ENCODE data around the gene BTF3L4.
A peak's percentile ranks its signal among the peaks of the same experiment; 100 is the strongest.

Gene BTF3L4

DNA sequence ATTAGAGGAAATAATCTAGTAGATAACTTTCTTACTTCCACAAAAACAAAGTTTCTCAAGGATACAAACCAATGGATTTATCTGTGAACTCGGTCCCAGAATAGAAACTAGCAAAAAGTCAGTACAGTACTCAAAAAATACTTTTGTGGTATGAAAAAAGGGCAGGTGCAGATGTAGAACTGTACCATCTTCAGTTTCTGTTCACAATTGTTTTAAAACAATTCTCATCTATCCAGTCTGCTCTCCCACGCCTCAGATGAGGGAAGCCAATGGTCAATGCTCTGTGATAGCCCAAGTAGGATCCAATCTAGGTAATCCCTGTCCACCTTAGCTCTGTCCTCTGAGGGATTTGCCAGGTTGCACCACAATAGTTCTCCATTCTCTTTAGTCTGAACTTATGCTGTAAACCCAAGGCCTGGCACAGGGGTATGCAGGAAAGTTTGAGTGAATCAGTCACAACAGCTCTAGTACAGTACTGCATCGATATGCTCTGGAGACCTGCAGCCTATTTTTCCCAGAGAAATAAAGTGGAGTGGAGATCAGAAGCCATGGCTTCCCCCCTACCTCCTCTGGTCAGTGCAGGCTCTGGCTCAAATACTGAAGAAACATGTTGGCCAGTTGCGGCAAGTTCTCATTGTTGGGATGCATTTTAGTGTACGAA lies 23.8 kb upstream of the BTF3L4 start:
- peaks cover 43% of the 10 kb centered on the region for H3K79me2 ChIP-seq (ENCODE audit: insufficient read depth, low read length)
- TF ChIP-seq, protein P1, sequence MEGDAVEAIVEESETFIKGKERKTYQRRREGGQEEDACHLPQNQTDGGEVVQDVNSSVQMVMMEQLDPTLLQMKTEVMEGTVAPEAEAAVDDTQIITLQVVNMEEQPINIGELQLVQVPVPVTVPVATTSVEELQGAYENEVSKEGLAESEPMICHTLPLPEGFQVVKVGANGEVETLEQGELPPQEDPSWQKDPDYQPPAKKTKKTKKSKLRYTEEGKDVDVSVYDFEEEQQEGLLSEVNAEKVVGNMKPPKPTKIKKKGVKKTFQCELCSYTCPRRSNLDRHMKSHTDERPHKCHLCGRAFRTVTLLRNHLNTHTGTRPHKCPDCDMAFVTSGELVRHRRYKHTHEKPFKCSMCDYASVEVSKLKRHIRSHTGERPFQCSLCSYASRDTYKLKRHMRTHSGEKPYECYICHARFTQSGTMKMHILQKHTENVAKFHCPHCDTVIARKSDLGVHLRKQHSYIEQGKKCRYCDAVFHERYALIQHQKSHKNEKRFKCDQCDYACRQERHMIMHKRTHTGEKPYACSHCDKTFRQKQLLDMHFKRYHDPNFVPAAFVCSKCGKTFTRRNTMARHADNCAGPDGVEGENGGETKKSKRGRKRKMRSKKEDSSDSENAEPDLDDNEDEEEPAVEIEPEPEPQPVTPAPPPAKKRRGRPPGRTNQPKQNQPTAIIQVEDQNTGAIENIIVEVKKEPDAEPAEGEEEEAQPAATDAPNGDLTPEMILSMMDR (IDR thresholded peaks at IDR 0.05; ENCODE audit: insufficient read depth, low read length, poor library complexity, severe bottlenecking): no peak
- TF ChIP-seq EZH2phosphoT487 (conservative IDR thresholded peaks at IDR 0.05; ENCODE audit: low read length): no peak
- peaks cover 20% of the 10 kb centered on the region for H3F3A ChIP-seq (ENCODE audit: insufficient read depth)
- H3K36me3 ChIP-seq (ENCODE audit: low read length): peaks cover 9% of the 10 kb centered on the region; the same call in 1 of the 2 replicates
- H2AFZ ChIP-seq (ENCODE audit: low read depth, low read length, severe bottlenecking): no peak overlapping the region
- H4K20me1 ChIP-seq (ENCODE audit: low read depth, low read length): peaks cover 15% of the 10 kb centered on the region; the same call in 1 of the 2 replicates
- H3K9me2 ChIP-seq (replicated peaks; ENCODE audit: insufficient read depth, low read length): no peaks in the 10 kb centered on the region
- peak overlapping the region; percentile 81 for H3K4me2 ChIP-seq (ENCODE audit: low read depth, low read length, poor library complexity, severe bottlenecking)
- H3K4me3 ChIP-seq (ENCODE audit: insufficient read depth, low read length, poor library complexity, severe bottlenecking): peak overlapping the region; percentile 84
- H3K9me3 ChIP-seq (ENCODE audit: insufficient read depth, low read length): no peaks in the 10 kb centered on the region
- H3K27ac ChIP-seq (ENCODE audit: low read depth, low read length): peak overlapping the region; percentile 49
- no peaks in the 10 kb centered on the region for H3K27me3 ChIP-seq (ENCODE audit: low read length)
- peak overlapping the region; percentile 79 for H3K9ac ChIP-seq (ENCODE audit: low read length)

DNA sequence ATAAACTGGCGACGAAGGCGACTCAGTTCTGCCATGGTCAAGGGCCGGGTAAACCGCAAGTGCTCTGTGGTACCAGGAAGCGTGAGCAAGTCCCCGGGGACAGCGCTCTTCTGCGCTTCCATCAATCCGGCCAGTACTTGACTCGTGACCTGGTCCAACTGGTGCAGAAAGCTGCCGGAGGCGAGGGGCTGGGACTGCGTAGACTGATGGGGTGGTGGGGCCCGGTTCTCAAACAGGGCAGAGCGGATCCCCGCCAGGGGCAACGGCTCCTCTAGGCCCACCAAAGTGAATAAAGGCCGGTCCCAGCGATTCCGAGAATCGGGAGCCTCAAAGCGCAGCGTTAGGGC lies 23.3 kb upstream of the BTF3L4 start:
- Histone ChIP-seq H3K27me3 (ENCODE audit: low read length) (no peaks in the 10 kb centered on the region), H3K9ac (ENCODE audit: low read length) (peak overlapping the region; percentile 79), H3K4me3 (ENCODE audit: insufficient read depth, low read length, poor library complexity, severe bottlenecking) (peak overlapping the region; percentile 84), H4K20me1 (ENCODE audit: low read depth, low read length) (peaks cover 15% of the 10 kb centered on the region; the same call in 1 of the 2 replicates), H3K27ac (ENCODE audit: low read depth, low read length) (peak overlapping the region; percentile 49), H3K9me3 (ENCODE audit: insufficient read depth, low read length) (no peaks in the 10 kb centered on the region), H2AFZ (ENCODE audit: low read depth, low read length, severe bottlenecking) (no peak overlapping the region), H3K9me2 (replicated peaks; ENCODE audit: insufficient read depth, low read length) (no peaks in the 10 kb centered on the region), H3F3A (ENCODE audit: insufficient read depth) (peaks cover 20% of the 10 kb centered on the region), H3K79me2 (ENCODE audit: insufficient read depth, low read length) (peaks cover 43% of the 10 kb centered on the region), H3K36me3 (ENCODE audit: low read length) (peaks cover 9% of the 10 kb centered on the region; the same call in 1 of the 2 replicates), H3K4me2 (ENCODE audit: low read depth, low read length, poor library complexity, severe bottlenecking) (peak overlapping the region; percentile 81)
- no peak for TF ChIP-seq EZH2phosphoT487 (conservative IDR thresholded peaks at IDR 0.05; ENCODE audit: low read length)
- TF ChIP-seq, protein P1 (IDR thresholded peaks at IDR 0.05; ENCODE audit: insufficient read depth, low read length, poor library complexity, severe bottlenecking): no peak

DNA sequence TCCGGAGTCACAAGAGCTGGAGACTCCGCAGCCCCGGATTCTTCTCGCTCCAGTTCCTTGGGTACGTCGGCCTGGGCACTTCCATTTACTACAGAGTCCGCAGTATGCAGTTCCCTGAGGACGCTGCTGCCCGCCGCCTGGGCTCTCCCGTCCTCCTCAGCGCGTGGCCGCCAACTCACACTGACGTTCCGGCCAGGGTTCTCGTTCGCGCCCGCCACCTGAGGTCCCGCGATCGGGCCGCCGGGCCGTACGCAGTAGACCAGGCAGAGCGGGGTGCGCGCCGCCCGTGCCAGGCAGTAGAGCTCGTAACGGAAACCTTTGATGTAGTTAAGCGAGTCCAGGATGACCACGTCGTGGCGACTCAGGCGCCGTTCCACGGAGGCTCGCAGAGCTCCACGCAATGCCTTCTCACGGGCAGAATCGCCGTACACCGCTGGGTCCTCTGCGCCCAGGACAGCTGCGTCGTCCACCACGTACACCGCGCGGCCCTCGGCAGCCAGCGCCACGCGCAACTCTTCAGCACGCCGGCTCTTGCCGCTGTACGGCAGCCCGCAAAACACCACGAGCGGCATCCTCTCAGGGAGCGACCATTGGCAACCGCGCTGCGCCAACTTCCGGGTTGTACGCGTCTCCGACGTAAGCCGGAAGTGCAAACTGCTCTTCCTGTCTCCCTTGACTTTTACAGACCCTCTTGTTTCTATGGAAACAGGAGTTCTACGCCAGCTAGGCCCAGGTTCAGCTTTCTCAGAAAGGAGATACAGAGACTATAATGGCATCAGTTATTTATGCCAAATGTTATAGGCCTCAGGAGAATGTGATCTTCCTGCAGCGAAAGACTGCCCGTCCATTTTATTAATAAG lies 22.7 kb upstream of the BTF3L4 start, which contains the start of gene KTI12:
KTI12 (minus strand) TSS at position 621 of the 860 bp plus-strand sequence; CDS start at position 572, 49 bp downstream.
- H3K4me2 ChIP-seq (ENCODE audit: low read depth, low read length, poor library complexity, severe bottlenecking): peak within 1 kb of the TSS; percentile 81
- no peaks in the 10 kb centered on the region for H3K9me3 ChIP-seq (ENCODE audit: insufficient read depth, low read length)
- H3K79me2 ChIP-seq (ENCODE audit: insufficient read depth, low read length): peaks cover 43% of the 10 kb centered on the region
- H3K36me3 ChIP-seq (ENCODE audit: low read length): peaks cover 9% of the 10 kb centered on the region; the same call in 1 of the 2 replicates
- H2AFZ ChIP-seq (ENCODE audit: low read depth, low read length, severe bottlenecking): peak within 1 kb of the TSS; percentile 69
- H3K9me2 ChIP-seq (replicated peaks; ENCODE audit: insufficient read depth, low read length): no peaks in the 10 kb centered on the region
- peak within 1 kb of the TSS; percentile 49 for H3K27ac ChIP-seq (ENCODE audit: low read depth, low read length)
- H3K27me3 ChIP-seq (ENCODE audit: low read length): no peaks in the 10 kb centered on the region
- peak within 1 kb of the TSS; percentile 79 for H3K9ac ChIP-seq (ENCODE audit: low read length)
- H3K4me3 ChIP-seq (ENCODE audit: insufficient read depth, low read length, poor library complexity, severe bottlenecking): peak within 1 kb of the TSS; percentile 84
- no peak for TF ChIP-seq EZH2phosphoT487 (conservative IDR thresholded peaks at IDR 0.05; ENCODE audit: low read length)
- TF ChIP-seq, protein P1 (IDR thresholded peaks at IDR 0.05; ENCODE audit: insufficient read depth, low read length, poor library complexity, severe bottlenecking): no peak
- H4K20me1 ChIP-seq (ENCODE audit: low read depth, low read length): peaks cover 15% of the 10 kb centered on the region; the same call in 1 of the 2 replicates
- peaks cover 18% of the 10 kb centered on the region for H3F3A ChIP-seq (ENCODE audit: insufficient read depth)
